GM21825 (cell line): ENCODE data around the gene VWA8.

ENCODE experiments used
- ATAC-seq: cut with Tn5 transposase; IDR thresholded peaks from one replicate; pipeline ENCODE4 v1.9.1; 2021; ENCODE audit warnings: mild to moderate bottlenecking, moderate library complexity; ENCODE audit not compliant: unreplicated experiment

The VWA8 gene

GRCh38 chr13:41565216-41565615 is 395.7 kb downstream of the VWA8 start:
- ATAC-seq: no peak

GRCh38 chr13:41563984-41564365 is 396.9 kb downstream of the VWA8 start:
- no peak for ATAC-seq

GRCh38 chr13:41563341-41563983 is 397.4 kb downstream of the VWA8 start:
- ATAC-seq: no peak

GRCh38 chr13:41562541-41563178 is 398.2 kb downstream of the VWA8 start:
- no peak for ATAC-seq

- no peak for ATAC-seq
These were observed 398.8 kb downstream of the VWA8 start for GRCh38 chr13:41562083-41562482.

- no peak for ATAC-seq
These were observed 399.7 kb downstream of the VWA8 start for GRCh38 chr13:41561170-41561569.

- no peak for ATAC-seq
These were observed 401.9 kb downstream of the VWA8 start for GRCh38 chr13:41558781-41559560.

- ATAC-seq: no peak
These were observed 403.2 kb downstream of the VWA8 start for GRCh38 chr13:41557719-41558118.

GRCh38 chr13:41554626-41555386 is 406.1 kb downstream of the VWA8 start:
- ATAC-seq: peak; percentile 90

- ATAC-seq: no peak
These were observed 406.7 kb downstream of the VWA8 start for GRCh38 chr13:41554180-41554579.

GRCh38 chr13:41552031-41552430 is 408.9 kb downstream of the VWA8 start:
- ATAC-seq: no peak

- ATAC-seq: no peak
These were observed 410.6 kb downstream of the VWA8 start for GRCh38 chr13:41550276-41550675.

- ATAC-seq: no peak
These were observed 411.4 kb downstream of the VWA8 start for GRCh38 chr13:41549491-41549890.

GRCh38 chr13:41548910-41549309 is 412.0 kb downstream of the VWA8 start:
- no peak for ATAC-seq

- ATAC-seq: no peak
These were observed 412.9 kb downstream of the VWA8 start for GRCh38 chr13:41548031-41548430.

GRCh38 chr13:41547251-41548000 is 413.5 kb downstream of the VWA8 start:
- no peak for ATAC-seq

- no peak for ATAC-seq
These were observed 414.3 kb downstream of the VWA8 start for GRCh38 chr13:41546372-41547190.

- ATAC-seq: no peak
These were observed 415.5 kb downstream of the VWA8 start for GRCh38 chr13:41545432-41545707.

GRCh38 chr13:41543664-41544300 is 417.1 kb downstream of the VWA8 start:
- no peak for ATAC-seq
